Mesothelial cell of epicardium (in vitro differentiated cells): ENCODE measurements around the gene ZNF496. TPM values are rescaled to one million over a fixed set of nuclear protein-coding genes. Genes with fewer than 3 reads are reported as not detected.

ENCODE experiments used
- DNase-seq, 2 experiments: peaks; one replicate each; pipeline ENCODE4 v3.0.0; 2021; ENCODE audit warnings: low spot score in 2 of 2; ENCODE audit not compliant: unreplicated experiment in 2 of 2
- H3K27ac Mint-ChIP-seq: 2 replicates; pipeline ENCODE4 v1.8.0; 2021; ENCODE audit warnings: mixed read lengths
- H3K27me3 Mint-ChIP-seq: 2 replicates; pipeline ENCODE4 v1.8.0; 2021; ENCODE audit warnings: low read depth, mixed read lengths
- H3K36me3 Mint-ChIP-seq: 2 replicates; pipeline ENCODE4 v1.8.0; 2021; ENCODE audit warnings: mixed read lengths
- H3K4me1 Mint-ChIP-seq: 2 replicates; pipeline ENCODE4 v1.8.0; 2021; ENCODE audit warnings: mixed read lengths
- H3K4me3 Mint-ChIP-seq: 2 replicates; pipeline ENCODE4 v1.8.0; 2021; ENCODE audit warnings: mild to moderate bottlenecking, moderate library complexity, mixed read lengths
- H3K9me3 Mint-ChIP-seq: 2 replicates; pipeline ENCODE4 v1.8.0; 2021; ENCODE audit warnings: mixed read lengths
- CTCF ChIP-seq: fragments of 200-600 bp; sonication (generic); IDR thresholded peaks from one replicate; pipeline ENCODE4 v1.5.0; 2021; ENCODE audit warnings: antibody characterized with exemption; ENCODE audit not compliant: unreplicated experiment
- total RNA-seq: library from RNA; stranded (reverse); gene quantifications from 3 replicates; pipeline ENCODE4 v1.2.1, GENCODE V29; 2021

The ZNF496 gene
- total RNA-seq, 1 donor from 2014 or later, result 69.0 TPM

- no peak overlapping the region for H3K4me3 Mint-ChIP-seq
- DNase-seq, result no peak
- H3K9me3 Mint-ChIP-seq, result no peaks in the 10 kb centered on the region
- H3K27me3 Mint-ChIP-seq, result no peaks in the 10 kb centered on the region
- no peak for TF ChIP-seq CTCF
- peaks cover under 1% of the 10 kb centered on the region for H3K4me1 Mint-ChIP-seq
- no peak overlapping the region for H3K27ac Mint-ChIP-seq
- peaks cover 30% of the 10 kb centered on the region for H3K36me3 Mint-ChIP-seq
These were observed 33.6 kb downstream of the ZNF496 start for GRCh38 chr1:247298124-247298481.

DNA sequence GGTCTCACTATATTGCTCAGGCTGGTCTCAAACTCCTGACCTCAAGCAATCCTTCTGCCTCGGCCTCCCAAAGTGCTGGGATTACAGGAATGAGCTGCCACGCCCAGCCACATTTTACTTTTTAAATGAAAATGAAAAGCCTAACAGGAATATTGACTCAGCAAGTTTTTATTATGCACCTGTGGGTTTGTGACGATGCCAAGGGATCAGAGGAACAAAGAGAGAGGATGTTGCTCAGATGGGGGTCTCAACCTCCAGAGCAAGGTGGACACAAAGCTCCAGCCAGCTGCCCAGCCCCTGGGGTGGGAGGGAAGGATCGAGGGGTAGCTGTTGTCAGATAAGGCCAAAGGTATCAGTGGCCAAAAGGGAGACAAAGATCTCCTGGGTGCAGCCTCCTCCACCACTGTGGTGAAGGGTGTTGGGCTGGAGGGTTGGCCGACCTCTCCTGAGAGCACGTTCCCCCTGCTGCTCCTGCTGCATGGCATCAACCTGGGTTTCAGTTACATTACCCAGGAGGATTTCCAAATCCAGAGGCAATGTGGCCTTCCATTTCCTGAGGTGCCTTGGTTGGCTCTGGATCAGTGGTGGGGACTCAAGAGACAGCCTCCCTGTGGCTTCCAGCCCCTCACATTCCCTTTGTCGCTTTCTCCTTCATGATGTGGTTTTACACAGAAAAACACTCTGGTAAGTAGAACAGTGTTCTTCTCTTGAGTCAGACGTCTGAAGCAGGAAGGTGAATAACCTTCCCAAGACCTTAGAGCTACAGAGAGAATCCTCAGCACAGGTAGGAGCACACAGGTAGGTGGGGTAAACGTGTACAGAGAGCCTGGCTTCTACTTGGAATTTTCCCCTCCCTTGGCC lies 34.2 kb downstream of the ZNF496 start:
- Mint-ChIP-seq H3K9me3 (no peaks in the 10 kb centered on the region), H3K4me1 (peaks cover 3% of the 10 kb centered on the region), H3K36me3 (peaks cover 24% of the 10 kb centered on the region), H3K4me3 (no peak overlapping the region), H3K27ac (no peak overlapping the region), H3K27me3 (no peaks in the 10 kb centered on the region)
- DNase-seq, result no peak
- no peak for TF ChIP-seq CTCF

- Mint-ChIP-seq H3K36me3 (peaks cover 19% of the 10 kb centered on the region), H3K27me3 (no peaks in the 10 kb centered on the region), H3K4me3 (no peak overlapping the region), H3K4me1 (peaks cover 3% of the 10 kb centered on the region), H3K27ac (no peak overlapping the region), H3K9me3 (no peaks in the 10 kb centered on the region)
- DNase-seq, result no peak
- TF ChIP-seq CTCF, result no peak
These were observed 35.0 kb downstream of the ZNF496 start for GRCh38 chr1:247296599-247297180.

GRCh38 chr1:247295746-247296145 lies 35.9 kb downstream of the ZNF496 start:
- Mint-ChIP-seq H3K36me3 (peaks cover 11% of the 10 kb centered on the region), H3K27ac (no peak overlapping the region), H3K4me1 (peaks cover 3% of the 10 kb centered on the region), H3K9me3 (no peaks in the 10 kb centered on the region), H3K4me3 (no peak overlapping the region), H3K27me3 (no peaks in the 10 kb centered on the region)
- TF ChIP-seq CTCF, result no peak
- DNase-seq, result no peak

DNA sequence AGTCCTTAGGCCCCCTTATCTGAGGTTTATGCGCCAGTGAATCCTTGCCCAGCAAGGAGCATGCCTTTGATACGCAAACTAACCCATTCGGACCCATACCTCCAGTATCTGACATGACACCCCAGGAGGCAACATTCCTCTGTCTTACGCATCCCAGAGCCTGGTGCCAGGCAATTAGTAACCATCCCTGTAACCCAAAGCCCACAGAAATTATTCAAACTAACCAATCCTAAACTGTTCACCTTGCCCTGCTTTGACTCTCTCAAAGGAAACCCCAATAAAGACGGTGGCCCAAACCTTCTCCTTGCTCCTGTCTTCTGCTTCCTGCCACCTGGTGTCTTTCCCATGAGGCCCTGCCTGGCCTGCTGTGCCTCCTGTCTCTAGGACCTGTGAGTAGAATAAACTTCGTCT lies 36.4 kb downstream of the ZNF496 start:
- Mint-ChIP-seq H3K4me1 (peaks cover 3% of the 10 kb centered on the region), H3K27ac (no peak overlapping the region)

More for the DNA sequence above, 36.4 kb downstream of the ZNF496 start:
- no peaks in the 10 kb centered on the region for H3K27me3 Mint-ChIP-seq
- H3K9me3 Mint-ChIP-seq, result no peaks in the 10 kb centered on the region
- DNase-seq, result no peak
- TF ChIP-seq CTCF, result no peak
- H3K4me3 Mint-ChIP-seq, result no peak overlapping the region
- peaks cover 11% of the 10 kb centered on the region for H3K36me3 Mint-ChIP-seq
